C4-2B (cell line): ENCODE measurements around the gene SFTPB.

Experiments used
- CTCF ChIP-seq: fragments of 450-650 bp; conservative IDR thresholded peaks from 2 replicates; pipeline ENCODE4 v1.5.1; 2017; ENCODE audit warnings: mild to moderate bottlenecking
- ZFX ChIP-seq: fragments of 450-650 bp; IDR thresholded peaks from 2 replicates; pipeline ENCODE4 v1.6.1; 2017

- TF ChIP-seq CTCF (no peak), ZFX (no peak)
Measured at GRCh38 chr2:85635011-85635410, 33.0 kb downstream of the SFTPB start.
